MM.1S (cell line): Measurements from ENCODE around the gene LIG1.

Experiments
- DNase-seq: peaks from one replicate; pipeline ENCODE4 v3.0.0-alpha.2; 2015
- H2AFZ ChIP-seq: fragments of 300-600 bp; sonication (generic); 2 replicates; pipeline ENCODE4 v1.6.0; 2016; ENCODE audit warnings: antibody characterized with exemption, low read length
- H3F3A ChIP-seq: fragments of 300-600 bp; sonication (generic); 2 replicates; pipeline ENCODE4 v1.6.1; 2016; ENCODE audit warnings: mild to moderate bottlenecking, antibody characterized with exemption, low read length, moderate library complexity, mixed read lengths; ENCODE audit not compliant: insufficient read depth
- H3K27ac ChIP-seq: fragments of 300-600 bp; sonication (generic); 2 replicates; pipeline ENCODE4 v1.5.1; 2016; ENCODE audit warnings: mild to moderate bottlenecking, low read length
- H3K27me3 ChIP-seq: fragments of 300-600 bp; sonication (generic); replicated peaks from 2 replicates; pipeline ENCODE4 v1.6.0; 2016; ENCODE audit warnings: low read length; ENCODE audit not compliant: insufficient read depth
- H3K36me3 ChIP-seq: fragments of 300-600 bp; sonication (generic); replicated peaks from 2 replicates; pipeline ENCODE4 v1.6.1; 2016; ENCODE audit warnings: mild to moderate bottlenecking, low read length, mixed read lengths; ENCODE audit not compliant: insufficient read depth
- H3K4me1 ChIP-seq: fragments of 300-600 bp; sonication (generic); 2 replicates; pipeline ENCODE4 v1.6.1; 2016; ENCODE audit warnings: low read length, mixed read lengths
- H3K4me2 ChIP-seq: fragments of 300-600 bp; sonication (generic); 2 replicates; pipeline ENCODE4 v1.6.0; 2016; ENCODE audit warnings: low read depth, low read length
- H3K4me3 ChIP-seq: fragments of 300-600 bp; sonication (generic); 2 replicates; pipeline ENCODE4 v1.5.1; 2016; ENCODE audit warnings: low read length, mixed read lengths
- H3K79me2 ChIP-seq: fragments of 300-600 bp; sonication (generic); 2 replicates; pipeline ENCODE4 v1.6.1; 2016; ENCODE audit warnings: mixed run types, low read length, mixed read lengths
- H3K9ac ChIP-seq: fragments of 300-600 bp; sonication (generic); 2 replicates; pipeline ENCODE4 v1.6.1; 2016; ENCODE audit warnings: low read length, mixed read lengths
- H3K9me2 ChIP-seq: fragments of 300-600 bp; sonication (generic); replicated peaks from 2 replicates; pipeline ENCODE4 v1.6.1; 2016; ENCODE audit warnings: mild to moderate bottlenecking, low read length, mixed read lengths; ENCODE audit not compliant: insufficient read depth
- H3K9me3 ChIP-seq: fragments of 300-600 bp; sonication (generic); replicated peaks from 2 replicates; pipeline ENCODE4 v1.6.1; 2016; ENCODE audit warnings: mild to moderate bottlenecking, low read length, mixed read lengths; ENCODE audit not compliant: insufficient read depth
- H4K20me1 ChIP-seq: fragments of 300-600 bp; sonication (generic); 2 replicates; pipeline ENCODE4 v1.6.1; 2016; ENCODE audit warnings: mild to moderate bottlenecking, low read length, moderate library complexity, mixed read lengths; ENCODE audit not compliant: insufficient read depth
- CTCF ChIP-seq: fragments of 300-600 bp; sonication (generic); IDR thresholded peaks from 2 replicates; pipeline ENCODE4 v1.5.1; 2016; ENCODE audit warnings: antibody characterized with exemption, low read length, mixed read lengths
- EZH2 ChIP-seq: fragments of 300-600 bp; sonication (generic); optimal IDR thresholded peaks from 2 replicates; pipeline ENCODE3; 2017; ENCODE audit warnings: low read depth, mild to moderate bottlenecking, antibody characterized with exemption, low read length, mixed read lengths
- EZH2phosphoT487 ChIP-seq: fragments of 300-600 bp; sonication (generic); IDR thresholded peaks from 2 replicates; pipeline ENCODE4 v1.6.1; 2018; ENCODE audit warnings: antibody characterized with exemption, low read length

The LIG1 gene

GRCh38 chr19:48186541-48186991 is 16.4 kb upstream of the LIG1 start:
- Histone ChIP-seq H3K36me3 (no peaks in the 10 kb centered on the region), H3K4me2 (no peak overlapping the region), H3K79me2 (no peaks in the 10 kb centered on the region), H3K9me3 (no peaks in the 10 kb centered on the region), H4K20me1 (no peaks in the 10 kb centered on the region), H3K27ac (no peak overlapping the region), H3K4me1 (no peaks in the 10 kb centered on the region), H3K27me3 (no peaks in the 10 kb centered on the region), H3K4me3 (no peak overlapping the region), H2AFZ (no peak overlapping the region), H3K9ac (no peak overlapping the region), H3K9me2 (no peaks in the 10 kb centered on the region), H3F3A (no peaks in the 10 kb centered on the region)
- no peak for TF ChIP-seq CTCF
- TF ChIP-seq EZH2 = no peak
- TF ChIP-seq EZH2phosphoT487 = no peak
- DNase-seq = no peak

- no peak for DNase-seq
- Histone ChIP-seq H3K27ac (no peak overlapping the region), H3K79me2 (no peaks in the 10 kb centered on the region), H2AFZ (no peak overlapping the region), H3K4me3 (no peak overlapping the region), H3K9ac (no peak overlapping the region), H3K36me3 (no peaks in the 10 kb centered on the region), H3K4me1 (no peaks in the 10 kb centered on the region), H4K20me1 (no peaks in the 10 kb centered on the region), H3K27me3 (no peaks in the 10 kb centered on the region), H3K4me2 (no peak overlapping the region), H3F3A (no peaks in the 10 kb centered on the region), H3K9me2 (no peaks in the 10 kb centered on the region), H3K9me3 (no peaks in the 10 kb centered on the region)
- TF ChIP-seq CTCF (no peak), EZH2phosphoT487 (no peak), EZH2 (no peak)
Observed at GRCh38 chr19:48186015-48186414, 15.9 kb upstream of the LIG1 start.

- Histone ChIP-seq H3K4me3 (no peak overlapping the region), H2AFZ (no peak overlapping the region), H3K36me3 (no peaks in the 10 kb centered on the region), H3K9ac (no peak overlapping the region), H3K9me3 (no peaks in the 10 kb centered on the region), H3K9me2 (no peaks in the 10 kb centered on the region), H3K79me2 (no peaks in the 10 kb centered on the region), H3K27ac (no peak overlapping the region), H3K4me2 (no peak overlapping the region), H3K4me1 (no peaks in the 10 kb centered on the region), H3F3A (no peaks in the 10 kb centered on the region), H3K27me3 (no peaks in the 10 kb centered on the region), H4K20me1 (no peaks in the 10 kb centered on the region)
- DNase-seq = no peak
- TF ChIP-seq EZH2phosphoT487 (no peak), CTCF (no peak), EZH2 (no peak)
Observed at GRCh38 chr19:48183356-48183755, 13.2 kb upstream of the LIG1 start.
